RWPE1 (cell line): Measurements from ENCODE around the gene TMEM186.

Source experiments
- CTCF ChIA-PET: fragments of 350-600 bp; sonication (Branson Sonifier 250); formaldehyde crosslinking; extraction: SDS; loops from one replicate; lab custom pipeline; 2021; lab: Yijun Ruan, JAX
- POLR2A ChIA-PET: fragments of 400-600 bp; formaldehyde crosslinking; extraction: SDS; loops from one replicate; lab custom pipeline; 2020; ENCODE audit warnings: antibody characterized with exemption; ENCODE audit not compliant: low non-redundant PET; lab: Yijun Ruan, JAX
- DNase-seq: peaks from one replicate; pipeline ENCODE4 v3.0.0; 2012; ENCODE audit warnings: low spot score
- H3K27ac ChIP-seq: fragments of 450-650 bp; 2 replicates; pipeline ENCODE4 v1.5.1; 2017
- CTCF ChIP-seq: fragments of 450-650 bp; conservative IDR thresholded peaks from 2 replicates; pipeline ENCODE4 v1.5.1; 2017; ENCODE audit warnings: low read depth, mild to moderate bottlenecking

Gene TMEM186

GRCh38 chr16:8763899-8764298 lies 33.5 kb downstream of the TMEM186 start:
- no peak for TF ChIP-seq CTCF
- ChIA-PET POLR2A (no interaction called here), CTCF (no interaction called here)
- no peak for DNase-seq
- no peak overlapping the region for H3K27ac ChIP-seq

GRCh38 chr16:8763083-8763482 lies 34.4 kb downstream of the TMEM186 start:
- POLR2A ChIA-PET: no interaction called here
- no peak overlapping the region for H3K27ac ChIP-seq
- TF ChIP-seq CTCF: no peak
- CTCF ChIA-PET: no interaction called here
- DNase-seq: no peak

- no peak for DNase-seq
- POLR2A ChIA-PET: no interaction called here
- TF ChIP-seq CTCF: no peak
- H3K27ac ChIP-seq: no peak overlapping the region
- CTCF ChIA-PET: no interaction called here
These were observed 35.2 kb downstream of the TMEM186 start for GRCh38 chr16:8762254-8762653.

- no peak overlapping the region for H3K27ac ChIP-seq
- ChIA-PET CTCF (no interaction called here), POLR2A (no interaction called here)
- no peak for DNase-seq
- TF ChIP-seq CTCF: no peak
These were observed 36.4 kb downstream of the TMEM186 start for GRCh38 chr16:8761078-8761477.

- no peak overlapping the region for H3K27ac ChIP-seq
- TF ChIP-seq CTCF: no peak
- DNase-seq: no peak
- CTCF ChIA-PET: no interaction called here
- POLR2A ChIA-PET: no interaction called here
These were observed 37.4 kb downstream of the TMEM186 start for GRCh38 chr16:8760021-8760420.

GRCh38 chr16:8758022-8758421 lies 39.4 kb downstream of the TMEM186 start:
- H3K27ac ChIP-seq: no peak overlapping the region
- TF ChIP-seq CTCF: no peak
- no peak for DNase-seq
- CTCF ChIA-PET: no interaction called here
- POLR2A ChIA-PET: no interaction called here

- DNase-seq: peak; percentile 31
- no peak for TF ChIP-seq CTCF
- peak overlapping the region; percentile 9; the same call in 1 of the 2 replicates for H3K27ac ChIP-seq
- ChIA-PET CTCF (no interaction called here), POLR2A (no interaction called here)
These were observed 40.7 kb downstream of the TMEM186 start for GRCh38 chr16:8756755-8757154.
